Stomach smooth muscle (tissue), 2 donors: ENCODE results near the gene CALCB.

Experiments used
- H3K27ac ChIP-seq: one replicate; pipeline ENCODE4 v1.7.0; 2013; ENCODE audit warnings: mild to moderate bottlenecking, low read length, inconsistent platforms
- H3K27me3 ChIP-seq, 2 donors: one replicate each; pipeline ENCODE4 v1.7.0; 2013; ENCODE audit warnings: low read length in 2 of 2; ENCODE audit not compliant: insufficient read depth in 2 of 2, control insufficient read depth in 1 of 2
- H3K36me3 ChIP-seq, 2 donors: one replicate each; pipeline ENCODE4 v1.7.0; 2013; ENCODE audit warnings: low read length in 2 of 2; ENCODE audit not compliant: control insufficient read depth in 2 of 2, insufficient read depth in 2 of 2
- H3K4me1 ChIP-seq: one replicate; pipeline ENCODE4 v1.7.0; 2013; ENCODE audit warnings: low read length; ENCODE audit not compliant: control insufficient read depth, insufficient read depth
- H3K4me3 ChIP-seq, 2 donors: one replicate each; pipeline ENCODE4 v1.7.0; 2013; ENCODE audit warnings: low read length in 2 of 2
- H3K9ac ChIP-seq, 2 donors: one replicate each; pipeline ENCODE4 v1.7.0; 2013; ENCODE audit warnings: low read length in 2 of 2, mild to moderate bottlenecking in 1 of 2
- H3K9me3 ChIP-seq, 2 donors: one replicate each; pipeline ENCODE4 v1.7.0; 2013; ENCODE audit warnings: low read length in 2 of 2; ENCODE audit not compliant: control insufficient read depth in 2 of 2
- donor health status: healthy.
- donor health status: Pancreatic carcinoma.

CALCB gene

DNA sequence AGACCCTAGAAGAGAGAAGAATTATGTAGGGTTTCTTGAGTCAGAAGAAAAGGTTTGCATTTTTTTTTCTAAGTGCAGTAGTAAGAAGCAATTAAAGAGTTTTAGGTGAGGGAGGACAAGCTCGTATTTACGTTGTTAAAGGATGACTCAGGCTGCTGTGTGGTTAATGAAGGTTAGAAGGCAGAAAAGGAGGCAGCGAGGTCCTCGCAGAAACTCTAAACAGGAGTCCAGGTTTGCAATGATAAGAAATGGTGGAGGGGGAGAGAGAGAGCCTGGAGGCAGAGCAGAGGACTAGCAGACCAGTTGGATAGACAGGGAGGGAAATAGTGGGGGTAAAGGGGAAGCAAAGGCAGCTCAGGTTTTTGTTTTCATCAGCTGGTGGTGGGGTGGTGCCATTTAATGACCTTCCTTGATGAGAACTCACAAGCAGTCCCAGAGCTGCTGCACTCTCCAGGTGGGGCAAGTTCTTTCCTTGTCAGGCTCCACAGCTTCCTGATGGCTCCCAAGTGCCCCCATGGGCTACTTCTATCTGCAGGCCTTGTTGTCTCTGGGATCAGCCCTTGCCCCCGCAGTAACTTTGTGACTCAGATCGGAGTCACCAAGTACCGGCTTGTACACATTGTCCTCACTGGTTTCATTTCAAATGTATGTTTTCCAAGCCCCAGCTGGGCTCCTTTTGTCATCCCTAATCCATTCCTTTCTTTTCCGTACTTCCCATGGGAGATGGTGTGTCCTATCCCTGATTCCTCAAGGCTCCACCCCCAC, 33.0 kb downstream of the CALCB start:
- H3K27ac ChIP-seq, result no peak overlapping the region
- no peaks in the 10 kb centered on the region for H3K9me3 ChIP-seq
- H3K4me3 ChIP-seq, result no peak overlapping the region
- H3K27me3 ChIP-seq, result no peaks in the 10 kb centered on the region
- H3K36me3 ChIP-seq, result no peaks in the 10 kb centered on the region
- H3K4me1 ChIP-seq, result no peaks in the 10 kb centered on the region
- H3K9ac ChIP-seq, result no peak overlapping the region

DNA sequence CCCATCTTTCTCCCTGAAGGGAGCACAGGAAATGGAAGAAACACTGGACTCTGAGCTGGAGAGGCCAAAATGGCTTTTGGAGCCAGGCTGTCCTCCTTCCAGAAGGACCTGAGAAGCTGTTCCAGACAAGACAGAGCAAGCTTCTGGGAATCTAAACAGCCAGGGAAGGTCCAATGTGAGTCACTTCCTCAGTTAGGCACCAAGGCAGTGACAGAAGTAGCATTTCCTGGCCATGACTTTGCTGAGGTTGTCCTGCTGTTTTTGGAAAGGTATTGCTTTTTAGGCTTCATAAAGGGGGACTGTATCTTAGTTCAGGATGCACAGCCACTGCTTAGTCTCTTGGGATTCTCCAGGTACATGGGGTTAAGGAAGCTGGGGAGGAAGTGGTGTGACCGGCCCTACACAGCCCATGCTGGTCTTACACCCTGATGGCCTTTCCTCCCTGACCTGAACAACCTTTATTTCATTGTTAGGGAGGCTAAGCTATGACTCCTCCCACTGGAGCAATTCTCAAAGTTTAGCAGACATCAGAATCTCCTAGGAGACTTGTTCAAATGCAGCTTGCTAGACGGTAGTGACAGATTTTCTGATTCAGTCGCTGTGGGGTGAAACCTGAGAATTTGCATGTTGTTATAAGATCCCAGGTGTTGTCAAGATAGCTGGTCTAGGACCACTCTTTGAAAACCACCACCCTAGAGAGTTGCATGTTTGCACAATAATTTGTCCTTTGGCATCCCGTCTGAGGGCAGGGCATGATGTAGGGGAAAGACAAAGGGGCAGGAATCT, 34.5 kb downstream of the CALCB start:
- Histone ChIP-seq H3K27me3 (no peaks in the 10 kb centered on the region), H3K4me1 (no peaks in the 10 kb centered on the region), H3K4me3 (no peak overlapping the region), H3K9me3 (no peaks in the 10 kb centered on the region), H3K36me3 (no peaks in the 10 kb centered on the region), H3K27ac (no peak overlapping the region), H3K9ac (no peak overlapping the region)

DNA sequence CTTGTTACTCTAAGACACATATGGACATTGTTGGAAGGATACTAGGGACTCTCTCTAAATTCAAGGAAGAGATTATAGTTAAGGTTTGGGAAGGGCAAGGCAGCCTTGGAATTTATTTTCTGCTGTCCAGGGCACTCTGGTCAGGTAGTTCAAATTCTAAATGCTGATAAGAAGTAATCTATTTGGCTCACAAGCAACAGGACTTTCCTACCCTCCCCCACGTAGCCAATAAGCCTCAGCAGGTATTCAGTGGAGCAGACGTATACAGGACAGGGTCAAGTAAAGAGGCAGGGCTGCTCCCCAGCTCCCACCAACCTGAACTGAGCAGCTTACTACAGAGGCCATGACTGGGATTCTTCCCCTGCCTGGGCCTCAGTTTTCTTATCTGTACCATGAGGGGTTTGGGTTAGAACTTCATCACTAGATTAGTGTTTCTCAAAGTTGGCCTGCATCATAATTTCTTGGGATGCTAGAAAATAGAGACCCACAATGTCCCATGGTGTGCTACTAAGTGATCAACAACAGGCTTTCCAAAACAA, 35.3 kb downstream of the CALCB start:
- Histone ChIP-seq H3K27me3 (no peaks in the 10 kb centered on the region), H3K4me1 (no peaks in the 10 kb centered on the region), H3K36me3 (no peaks in the 10 kb centered on the region), H3K9me3 (no peaks in the 10 kb centered on the region), H3K27ac (no peak overlapping the region), H3K4me3 (no peak overlapping the region), H3K9ac (no peak overlapping the region)

DNA sequence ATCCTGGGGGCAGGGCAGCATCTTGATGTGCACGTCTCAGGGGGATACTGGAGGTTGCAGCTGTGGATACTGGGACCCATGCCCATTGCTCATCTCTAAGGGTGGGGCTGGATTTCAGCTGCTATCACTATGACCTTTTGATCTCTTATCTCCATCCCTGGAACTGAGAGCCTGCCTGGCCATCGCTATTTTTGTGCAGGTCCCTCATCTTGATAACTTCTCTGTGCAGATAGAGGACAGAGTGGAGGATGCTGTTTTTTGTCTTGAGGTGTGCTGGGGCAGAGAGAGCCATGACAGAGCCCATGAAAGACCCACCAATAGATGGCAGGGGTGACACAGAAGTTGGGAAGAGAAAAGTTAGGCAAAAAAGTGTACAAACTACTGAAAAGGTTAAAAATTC, 36.2 kb downstream of the CALCB start:
- Histone ChIP-seq H3K4me3 (no peak overlapping the region), H3K27me3 (peaks cover 0 to 3% of the 10 kb centered on the region in 2 donors), H3K9me3 (no peaks in the 10 kb centered on the region), H3K4me1 (peaks cover 4% of the 10 kb centered on the region), H3K27ac (no peak overlapping the region), H3K9ac (no peak overlapping the region), H3K36me3 (no peaks in the 10 kb centered on the region)

DNA sequence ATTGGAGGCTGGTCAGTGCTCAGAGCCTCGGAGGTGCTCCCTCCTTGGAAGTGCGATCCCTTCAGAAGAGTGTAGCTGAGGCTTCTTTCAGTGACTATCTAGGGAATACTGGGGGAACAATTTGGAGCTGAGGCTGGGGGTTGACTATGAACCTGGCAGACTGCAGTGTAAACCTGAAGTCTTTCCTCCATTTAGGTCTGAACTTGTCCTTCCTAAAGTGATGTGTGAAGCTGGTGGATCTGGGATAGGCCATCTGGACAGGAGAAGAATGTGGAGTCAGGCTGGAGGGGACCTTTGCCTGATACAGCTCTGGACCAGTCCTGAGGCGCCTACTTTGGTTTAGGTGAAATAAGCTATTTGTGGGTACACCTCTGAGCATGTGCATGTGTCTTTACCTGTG, 37.8 kb downstream of the CALCB start:
- no peaks in the 10 kb centered on the region for H3K36me3 ChIP-seq
- no peak overlapping the region for H3K27ac ChIP-seq
- H3K27me3 ChIP-seq, result peaks cover 11 to 17% of the 10 kb centered on the region in 2 donors
- H3K9ac ChIP-seq, result no peak overlapping the region
- no peaks in the 10 kb centered on the region for H3K9me3 ChIP-seq
- no peak overlapping the region for H3K4me3 ChIP-seq
- peaks cover 7% of the 10 kb centered on the region for H3K4me1 ChIP-seq

DNA sequence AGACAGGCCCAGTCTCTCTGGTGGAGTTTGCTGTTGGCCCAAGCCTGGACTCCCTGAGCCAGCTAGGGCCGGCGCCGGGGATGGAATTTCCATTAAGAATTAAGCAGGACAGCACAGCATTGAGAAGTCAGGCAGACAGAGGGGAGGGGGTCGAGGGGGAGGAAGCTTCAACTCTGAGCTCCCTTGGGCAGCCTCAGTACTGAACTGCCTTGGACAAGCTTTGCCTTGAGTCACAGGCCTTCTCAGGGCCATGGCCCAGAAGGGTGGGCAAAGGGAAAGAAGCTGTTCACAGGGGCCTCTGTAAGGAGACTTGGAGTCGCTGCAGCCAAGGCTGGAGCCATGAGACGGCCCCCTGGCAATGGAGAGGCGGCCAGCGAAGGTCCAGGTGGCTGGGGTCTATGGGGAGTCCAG, 38.7 kb downstream of the CALCB start:
- Histone ChIP-seq H3K9ac (no peak overlapping the region), H3K9me3 (no peaks in the 10 kb centered on the region), H3K27ac (no peak overlapping the region), H3K27me3 (peaks cover 11 to 20% of the 10 kb centered on the region in 2 donors), H3K4me1 (peaks cover 7% of the 10 kb centered on the region), H3K4me3 (no peak overlapping the region), H3K36me3 (no peaks in the 10 kb centered on the region)

DNA sequence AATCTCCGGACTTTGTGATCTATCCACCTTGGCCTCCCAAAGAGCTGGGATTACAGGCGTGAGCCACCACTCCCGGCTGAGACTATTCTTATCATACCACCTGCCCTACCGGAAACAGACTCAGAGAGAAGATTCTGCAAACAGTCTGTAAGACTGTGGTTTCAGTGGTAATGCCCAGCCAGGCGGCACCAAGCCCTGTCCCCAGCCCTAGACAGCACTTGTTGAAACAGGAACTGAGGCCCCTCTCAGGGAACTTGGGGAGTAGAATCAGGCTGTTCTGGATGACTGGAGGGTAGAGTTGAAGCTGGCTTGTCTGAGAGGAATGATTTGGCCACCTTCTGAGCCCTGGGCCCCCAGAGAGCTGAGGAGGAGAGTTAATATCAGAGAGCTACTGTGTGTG, 40.0 kb downstream of the CALCB start:
- no peak overlapping the region for H3K4me3 ChIP-seq
- peaks cover 7% of the 10 kb centered on the region for H3K4me1 ChIP-seq
- H3K36me3 ChIP-seq, result no peaks in the 10 kb centered on the region
- no peaks in the 10 kb centered on the region for H3K9me3 ChIP-seq
- no peak overlapping the region for H3K9ac ChIP-seq
- no peak overlapping the region for H3K27ac ChIP-seq
- peaks cover 16 to 28% of the 10 kb centered on the region in 2 donors for H3K27me3 ChIP-seq

DNA sequence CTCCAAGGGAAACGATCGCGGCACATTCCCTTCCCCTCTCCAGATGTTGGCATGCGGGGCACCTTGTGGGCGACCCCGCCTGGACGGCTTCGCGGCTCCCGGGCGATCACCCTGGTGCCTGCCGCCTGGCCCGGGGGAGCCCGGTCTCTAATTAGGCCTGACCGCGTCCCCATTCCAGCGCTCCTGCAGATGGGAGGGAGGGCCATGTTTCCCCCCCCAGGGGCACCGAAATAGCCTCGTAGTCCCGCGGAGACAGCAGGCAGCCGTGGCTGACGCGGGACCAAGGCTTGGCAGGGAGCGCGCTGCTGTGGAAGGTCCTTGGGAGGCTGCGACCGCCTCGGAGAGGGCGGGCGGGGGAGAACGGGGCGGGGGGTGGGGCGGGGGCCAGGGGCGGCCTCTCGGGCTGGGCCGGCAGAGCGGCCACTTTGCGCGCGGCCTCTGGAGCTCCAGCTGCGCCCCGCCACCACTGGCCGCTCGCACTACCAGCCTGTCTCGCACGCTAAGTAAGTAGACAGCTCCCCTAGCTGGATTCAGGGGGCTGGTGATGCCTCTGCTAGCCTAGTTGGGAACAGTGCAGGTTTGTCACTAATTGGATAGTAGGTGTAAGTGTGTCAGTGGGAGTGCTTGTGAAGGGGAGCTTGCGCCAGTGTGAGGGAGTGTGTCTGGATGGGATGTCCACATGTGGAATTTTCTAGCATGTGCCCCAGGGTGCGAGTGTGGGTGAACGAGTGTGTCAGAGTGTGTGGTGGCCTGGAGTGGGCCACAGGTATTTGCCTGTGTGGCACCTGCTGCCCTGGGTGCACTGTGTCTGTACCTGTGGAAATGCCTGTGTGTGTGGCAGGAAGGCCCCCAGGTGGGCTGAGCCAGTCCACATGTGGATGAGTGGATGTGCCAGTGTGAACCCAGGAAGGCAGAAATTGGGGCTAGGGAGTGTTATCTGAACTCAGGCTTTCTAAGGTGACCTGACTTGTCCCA, 41.4 kb downstream of the CALCB start, which contains the start of gene INSC:
TSS of gene INSC (plus strand) at position 423 of the 975 bp plus-strand sequence. CDS start 34,252 bp downstream, outside the sequence.
- no peaks in the 10 kb centered on the region for H3K36me3 ChIP-seq
- no peak within 1 kb of the TSS for H3K9ac ChIP-seq
- H3K9me3 ChIP-seq, result no peaks in the 10 kb centered on the region
- peaks cover 7% of the 10 kb centered on the region for H3K4me1 ChIP-seq
- peaks cover 16 to 28% of the 10 kb centered on the region in 2 donors for H3K27me3 ChIP-seq
- H3K27ac ChIP-seq, result no peak within 1 kb of the TSS
- H3K4me3 ChIP-seq, result peak within 1 kb of the TSS; percentile 49 to 64

DNA sequence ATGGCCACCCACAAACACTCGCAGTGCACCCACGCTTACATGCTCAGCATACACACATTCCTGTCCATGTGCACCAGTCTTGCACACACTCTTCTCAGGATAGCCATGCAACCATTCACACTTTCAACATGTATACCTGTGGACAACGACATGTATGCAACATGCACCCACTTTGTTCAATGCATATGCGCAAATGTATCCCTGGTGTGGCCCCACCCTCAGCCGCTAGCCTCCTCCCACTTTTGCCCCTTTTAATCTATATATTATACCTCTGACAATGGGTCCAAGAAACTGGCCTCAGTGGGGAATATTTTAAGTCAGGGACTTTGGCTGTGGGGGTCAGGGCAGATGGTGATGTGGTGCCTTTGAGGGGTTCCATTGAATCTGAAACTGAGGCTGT, 42.3 kb downstream of the CALCB start:
- no peaks in the 10 kb centered on the region for H3K9me3 ChIP-seq
- H3K9ac ChIP-seq, result no peak overlapping the region
- peaks cover 16 to 28% of the 10 kb centered on the region in 2 donors for H3K27me3 ChIP-seq
- no peak overlapping the region for H3K27ac ChIP-seq
- peak overlapping the region in 1 of 2 donors; percentile 55 for H3K4me3 ChIP-seq
- peaks cover 7% of the 10 kb centered on the region for H3K4me1 ChIP-seq
- no peaks in the 10 kb centered on the region for H3K36me3 ChIP-seq

DNA sequence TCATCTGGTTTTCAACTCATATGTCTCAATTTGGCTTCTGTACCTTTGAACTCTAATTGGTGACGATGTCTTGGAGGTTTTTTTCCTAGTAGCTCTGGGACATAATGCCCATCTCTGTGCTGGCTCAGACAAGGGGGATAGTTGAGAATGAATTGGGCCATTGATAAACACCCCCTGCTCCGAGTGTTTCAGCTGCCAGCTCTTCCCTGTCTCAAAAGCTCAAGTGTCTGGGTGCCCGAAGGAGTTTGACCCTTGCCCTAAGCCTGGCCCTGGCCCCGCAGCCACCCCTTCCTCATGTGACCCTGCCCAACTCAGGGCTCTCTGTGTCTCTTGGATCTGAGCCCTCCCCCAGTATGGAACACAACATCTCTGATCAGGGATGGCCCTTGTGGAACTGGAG, 44.4 kb downstream of the CALCB start:
- H3K4me1 ChIP-seq, result peaks cover 7% of the 10 kb centered on the region
- H3K36me3 ChIP-seq, result no peaks in the 10 kb centered on the region
- H3K27me3 ChIP-seq, result peaks cover 16 to 28% of the 10 kb centered on the region in 2 donors
- no peak overlapping the region for H3K4me3 ChIP-seq
- no peak overlapping the region for H3K9ac ChIP-seq
- no peaks in the 10 kb centered on the region for H3K9me3 ChIP-seq
- no peak overlapping the region for H3K27ac ChIP-seq
